Measurements from ENCODE around the gene TFCP2L1. TPM values are rescaled to one million over a fixed set of nuclear protein-coding genes. Genes with fewer than 3 reads are reported as not detected.
A peak's percentile ranks its signal among the peaks of the same experiment; 100 is the strongest.
"Not testable (repeated sequence)": the region's sequence is repeated elsewhere in the genome, so short reads cannot be mapped to it uniquely, and the experiment has no call there.

Gene TFCP2L1
- total RNA-seq, result 0.19 TPM
- long read RNA-seq, result 0 reads

- ATAC-seq (ENCODE audit: poor library complexity) (peak; percentile 72), DNase-seq (no peak)
- intact Hi-C loops (cut with DNase I), result no loop called here
Measured at GRCh38 chr2:121284463-121285449, at the start of gene TFCP2L1. TSS of gene TFCP2L1 (minus strand) at chr2:121285202. CDS start at chr2:121285109, 93 bp downstream.

GRCh38 chr2:121333834-121334558 is 49.0 kb upstream of the TFCP2L1 start:
- ATAC-seq (ENCODE audit: poor library complexity) (no peak), DNase-seq (no peak)
- intact Hi-C loops (cut with DNase I), result no loop called here

- no peak for ATAC-seq (ENCODE audit: poor library complexity)
- intact Hi-C loops (cut with DNase I), result no loop called here
- no peak for DNase-seq
Measured at GRCh38 chr2:121333231-121333630, 48.2 kb upstream of the TFCP2L1 start.

GRCh38 chr2:121331324-121331723 is 46.3 kb upstream of the TFCP2L1 start:
- intact Hi-C loops (cut with DNase I); DNase-seq; ATAC-seq (ENCODE audit: poor library complexity): not testable (repeated sequence)

- intact Hi-C loops (cut with DNase I), result no loop called here
- no peak for ATAC-seq (ENCODE audit: poor library complexity)
- DNase-seq, result no peak
Measured at GRCh38 chr2:121330921-121331320, 45.9 kb upstream of the TFCP2L1 start.

GRCh38 chr2:121329786-121330185 is 44.8 kb upstream of the TFCP2L1 start:
- no peak for DNase-seq
- ATAC-seq (ENCODE audit: poor library complexity), result no peak
- intact Hi-C loops (cut with DNase I), result no loop called here

GRCh38 chr2:121326628-121327027 is 41.6 kb upstream of the TFCP2L1 start:
- intact Hi-C loops (cut with DNase I), result no loop called here
- DNase-seq (no peak), ATAC-seq (ENCODE audit: poor library complexity) (no peak)

- intact Hi-C loops (cut with DNase I), result no loop called here
- ATAC-seq (ENCODE audit: poor library complexity) (no peak), DNase-seq (no peak)
Measured at GRCh38 chr2:121324601-121325000, 39.6 kb upstream of the TFCP2L1 start.

GRCh38 chr2:121321476-121321875 is 36.5 kb upstream of the TFCP2L1 start:
- ATAC-seq (ENCODE audit: poor library complexity), result no peak
- no peak for DNase-seq
- intact Hi-C loops (cut with DNase I), result no loop called here

- no peak for DNase-seq
- no peak for ATAC-seq (ENCODE audit: poor library complexity)
- intact Hi-C loops (cut with DNase I), result no loop called here
Measured at GRCh38 chr2:121319941-121320340, 34.9 kb upstream of the TFCP2L1 start.

GRCh38 chr2:121316986-121317385 is 32.0 kb upstream of the TFCP2L1 start:
- ATAC-seq (ENCODE audit: poor library complexity), result no peak
- intact Hi-C loops (cut with DNase I), result no loop called here
- DNase-seq, result no peak

GRCh38 chr2:121313701-121314100 is 28.7 kb upstream of the TFCP2L1 start:
- intact Hi-C loops (cut with DNase I); DNase-seq; ATAC-seq (ENCODE audit: poor library complexity): not testable (repeated sequence)

GRCh38 chr2:121309801-121310200 is 24.8 kb upstream of the TFCP2L1 start:
- intact Hi-C loops (cut with DNase I), result no loop called here
- no peak for ATAC-seq (ENCODE audit: poor library complexity)

GRCh38 chr2:121309323-121309722 is 24.3 kb upstream of the TFCP2L1 start:
- no peak for DNase-seq
- no peak for ATAC-seq (ENCODE audit: poor library complexity)
- intact Hi-C loops (cut with DNase I), result no loop called here

More at GRCh38 chr2:121309801-121310200, 24.8 kb upstream of the TFCP2L1 start:
- DNase-seq, result no peak

- intact Hi-C loops (cut with DNase I), result no loop called here
- DNase-seq, result no peak
- no peak for ATAC-seq (ENCODE audit: poor library complexity)
Measured at GRCh38 chr2:121307048-121307447, 22.0 kb upstream of the TFCP2L1 start.

- DNase-seq, result no peak
- intact Hi-C loops (cut with DNase I), result no loop called here
- ATAC-seq (ENCODE audit: poor library complexity), result no peak
Measured at GRCh38 chr2:121304941-121305340, 19.9 kb upstream of the TFCP2L1 start.

GRCh38 chr2:121303531-121304263 is 18.7 kb upstream of the TFCP2L1 start:
- intact Hi-C loops (cut with DNase I), result no loop called here
- no peak for ATAC-seq (ENCODE audit: poor library complexity)
- DNase-seq, result no peak

GRCh38 chr2:121301190-121301589 is 16.2 kb upstream of the TFCP2L1 start:
- ATAC-seq (ENCODE audit: poor library complexity); DNase-seq; intact Hi-C loops (cut with DNase I): not testable (repeated sequence)

GRCh38 chr2:121298476-121298875 is 13.5 kb upstream of the TFCP2L1 start:
- DNase-seq (no peak), ATAC-seq (ENCODE audit: poor library complexity) (no peak)
- intact Hi-C loops (cut with DNase I), result no loop called here
